ENCODE data around the gene HMX3.

The HMX3 gene

DNA sequence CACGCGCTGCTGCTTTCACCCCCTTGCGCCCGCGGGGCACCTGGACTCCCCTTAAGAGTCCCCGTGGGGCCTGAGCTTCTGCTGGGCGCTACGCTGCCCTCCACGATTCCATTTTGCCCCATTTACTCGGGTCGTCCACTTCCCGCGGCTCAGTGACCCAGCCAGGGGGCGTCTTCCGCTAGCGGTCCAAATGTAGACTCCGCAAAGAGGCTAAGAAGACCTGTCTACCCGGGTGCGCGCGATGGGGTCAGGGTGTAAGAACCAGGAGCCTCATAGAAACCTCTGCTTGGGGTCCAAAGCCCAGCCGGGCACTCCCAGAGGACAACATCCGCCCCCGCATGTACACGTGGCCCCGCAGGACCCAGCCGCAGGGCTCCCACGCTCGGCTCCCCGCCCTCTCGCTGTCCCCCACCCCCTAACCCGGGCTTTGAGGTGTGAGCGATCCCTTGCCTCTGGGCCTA lies 7.0 kb downstream of the HMX3 start:
- H3K27me3 ChIP-seq (ENCODE audit: control insufficient read depth in 2 of 2, insufficient read depth in 2 of 2, low read length in 2 of 2): peaks cover 85 to 87% of the 10 kb centered on the region in 2 donors

DNA sequence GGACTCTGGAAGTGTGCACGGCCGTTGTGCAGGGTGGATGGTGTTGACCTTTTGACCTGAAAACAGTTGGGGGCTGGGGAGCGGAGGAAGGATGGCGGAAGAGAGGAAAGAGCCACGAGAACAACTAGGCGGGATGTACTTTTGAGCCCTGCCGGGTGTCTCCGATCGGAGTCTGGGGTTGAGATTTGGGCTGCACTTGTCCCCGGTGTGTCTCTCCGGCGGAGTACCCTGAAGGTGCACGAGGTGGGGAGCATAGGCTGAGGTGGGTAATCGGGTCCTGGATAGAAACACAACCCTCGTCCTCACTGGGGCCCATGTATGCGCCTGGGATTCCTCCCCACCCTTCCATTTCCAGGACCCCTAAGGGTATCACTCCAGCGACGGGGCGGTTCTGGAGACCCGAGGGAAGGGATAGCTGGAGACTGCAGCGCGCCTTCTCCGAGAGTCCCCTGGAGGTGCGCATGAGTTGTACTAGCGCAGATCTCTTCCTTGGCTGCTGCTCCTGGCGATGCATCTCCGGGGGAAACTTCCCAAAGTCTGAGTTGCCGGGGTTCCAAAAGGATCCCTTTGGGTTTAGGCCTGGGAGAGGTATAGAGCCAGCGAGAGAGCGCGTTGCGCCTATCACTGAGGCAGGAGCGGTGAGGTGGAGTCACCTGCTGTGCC lies 7.5 kb downstream of the HMX3 start:
- H3K27ac ChIP-seq (ENCODE audit: low read depth in 2 of 2, low read length in 2 of 2): no peak overlapping the region
- no peaks in the 10 kb centered on the region for H3K4me1 ChIP-seq (ENCODE audit: control insufficient read depth in 2 of 2, insufficient read depth in 2 of 2, low read length in 2 of 2)
- peaks cover 84 to 85% of the 10 kb centered on the region in 2 donors for H3K27me3 ChIP-seq (ENCODE audit: control insufficient read depth in 2 of 2, insufficient read depth in 2 of 2, low read length in 2 of 2)
- no peaks in the 10 kb centered on the region for H3K36me3 ChIP-seq (ENCODE audit: control insufficient read depth in 2 of 2, insufficient read depth in 2 of 2, low read length in 2 of 2)
- no peak overlapping the region for H3K4me3 ChIP-seq (ENCODE audit: low read length in 2 of 2)
- no peak overlapping the region for H3K9ac ChIP-seq (ENCODE audit: low read depth in 1 of 2, low read length in 2 of 2)
- no peaks in the 10 kb centered on the region for H3K9me3 ChIP-seq (ENCODE audit: control insufficient read depth in 2 of 2, low read length in 2 of 2)

More for the DNA sequence above, 7.0 kb downstream of the HMX3 start:
- H3K27ac ChIP-seq (ENCODE audit: low read depth in 2 of 2, low read length in 2 of 2): no peak overlapping the region
- H3K4me1 ChIP-seq (ENCODE audit: control insufficient read depth in 2 of 2, insufficient read depth in 2 of 2, low read length in 2 of 2): no peaks in the 10 kb centered on the region
- H3K4me3 ChIP-seq (ENCODE audit: low read length in 2 of 2): no peak overlapping the region
- H3K9me3 ChIP-seq (ENCODE audit: control insufficient read depth in 2 of 2, low read length in 2 of 2): no peaks in the 10 kb centered on the region
- H3K36me3 ChIP-seq (ENCODE audit: control insufficient read depth in 2 of 2, insufficient read depth in 2 of 2, low read length in 2 of 2): no peaks in the 10 kb centered on the region
- no peak overlapping the region for H3K9ac ChIP-seq (ENCODE audit: low read depth in 1 of 2, low read length in 2 of 2)

DNA sequence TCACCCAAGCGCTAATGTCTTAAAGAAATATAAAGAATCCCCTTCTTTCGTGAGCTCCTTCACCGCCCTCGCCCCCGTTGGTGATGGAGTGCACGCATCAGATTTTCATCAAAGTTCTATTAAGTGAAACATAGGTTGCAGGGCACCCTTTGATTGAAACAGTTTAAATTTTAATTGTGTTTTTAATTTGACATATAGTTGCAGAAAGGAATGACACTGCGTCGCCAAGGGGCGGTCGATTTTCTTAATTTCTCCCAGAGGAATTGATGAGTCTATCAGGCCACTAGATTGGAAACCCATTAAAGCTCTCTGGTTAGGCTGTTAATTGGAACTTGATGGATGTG lies 8.0 kb downstream of the HMX3 start:
- no peak overlapping the region for H3K4me3 ChIP-seq (ENCODE audit: low read length in 2 of 2)
- H3K27ac ChIP-seq (ENCODE audit: low read depth in 2 of 2, low read length in 2 of 2): no peak overlapping the region
- peaks cover 84 to 85% of the 10 kb centered on the region in 2 donors for H3K27me3 ChIP-seq (ENCODE audit: control insufficient read depth in 2 of 2, insufficient read depth in 2 of 2, low read length in 2 of 2)
- no peaks in the 10 kb centered on the region for H3K9me3 ChIP-seq (ENCODE audit: control insufficient read depth in 2 of 2, low read length in 2 of 2)
- no peaks in the 10 kb centered on the region for H3K36me3 ChIP-seq (ENCODE audit: control insufficient read depth in 2 of 2, insufficient read depth in 2 of 2, low read length in 2 of 2)
- H3K4me1 ChIP-seq (ENCODE audit: control insufficient read depth in 2 of 2, insufficient read depth in 2 of 2, low read length in 2 of 2): no peaks in the 10 kb centered on the region
- H3K9ac ChIP-seq (ENCODE audit: low read depth in 1 of 2, low read length in 2 of 2): no peak overlapping the region

DNA sequence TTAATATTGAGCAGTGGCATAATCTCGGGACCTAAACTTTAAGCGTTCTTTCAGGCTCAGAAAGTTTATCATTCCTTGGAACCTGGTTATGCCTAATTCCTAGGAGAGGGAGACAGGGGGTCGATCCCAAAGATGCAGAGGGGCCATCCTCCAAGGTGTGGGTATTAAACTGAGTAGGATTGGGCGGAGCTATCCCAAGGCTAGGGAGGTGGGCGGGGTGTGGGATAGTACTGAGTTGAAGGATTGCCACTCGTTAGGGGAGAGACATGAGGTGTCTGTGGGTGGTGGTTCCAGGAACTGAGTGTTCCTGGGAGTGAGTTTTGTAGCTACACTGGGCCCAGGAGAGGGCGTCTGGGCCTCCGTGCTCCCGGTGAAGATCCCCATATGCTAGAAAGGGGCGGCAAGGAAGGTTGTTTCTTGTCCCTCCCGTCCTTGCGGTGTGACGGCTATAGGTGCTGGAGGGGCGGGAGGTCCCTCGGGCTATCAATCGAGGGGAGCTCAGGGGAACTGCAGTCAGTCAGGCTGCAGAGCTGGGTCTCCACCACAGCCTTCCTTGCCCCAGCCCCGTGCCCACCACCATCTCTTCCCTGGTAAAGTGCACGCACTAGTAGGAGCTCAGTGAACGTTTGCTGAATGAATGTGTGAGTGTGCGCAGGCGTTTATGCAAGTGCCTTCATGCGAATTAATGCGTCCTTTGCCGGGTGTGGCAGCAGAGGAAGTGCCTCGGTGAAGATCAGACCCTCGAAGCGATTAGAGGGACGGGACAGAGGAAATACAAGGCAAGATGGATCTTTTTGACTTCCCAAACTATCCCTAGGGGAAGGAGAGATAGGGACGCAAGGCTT lies 9.1 kb downstream of the HMX3 start:
- Histone ChIP-seq H3K27ac (ENCODE audit: low read depth in 2 of 2, low read length in 2 of 2) (no peak overlapping the region), H3K9ac (ENCODE audit: low read depth in 1 of 2, low read length in 2 of 2) (no peak overlapping the region), H3K4me3 (ENCODE audit: low read length in 2 of 2) (no peak overlapping the region), H3K9me3 (ENCODE audit: control insufficient read depth in 2 of 2, low read length in 2 of 2) (no peaks in the 10 kb centered on the region), H3K4me1 (ENCODE audit: control insufficient read depth in 2 of 2, insufficient read depth in 2 of 2, low read length in 2 of 2) (peaks cover 5 to 7% of the 10 kb centered on the region in 2 donors), H3K27me3 (ENCODE audit: control insufficient read depth in 2 of 2, insufficient read depth in 2 of 2, low read length in 2 of 2) (peaks cover 82 to 85% of the 10 kb centered on the region in 2 donors), H3K36me3 (ENCODE audit: control insufficient read depth in 2 of 2, insufficient read depth in 2 of 2, low read length in 2 of 2) (no peaks in the 10 kb centered on the region)

DNA sequence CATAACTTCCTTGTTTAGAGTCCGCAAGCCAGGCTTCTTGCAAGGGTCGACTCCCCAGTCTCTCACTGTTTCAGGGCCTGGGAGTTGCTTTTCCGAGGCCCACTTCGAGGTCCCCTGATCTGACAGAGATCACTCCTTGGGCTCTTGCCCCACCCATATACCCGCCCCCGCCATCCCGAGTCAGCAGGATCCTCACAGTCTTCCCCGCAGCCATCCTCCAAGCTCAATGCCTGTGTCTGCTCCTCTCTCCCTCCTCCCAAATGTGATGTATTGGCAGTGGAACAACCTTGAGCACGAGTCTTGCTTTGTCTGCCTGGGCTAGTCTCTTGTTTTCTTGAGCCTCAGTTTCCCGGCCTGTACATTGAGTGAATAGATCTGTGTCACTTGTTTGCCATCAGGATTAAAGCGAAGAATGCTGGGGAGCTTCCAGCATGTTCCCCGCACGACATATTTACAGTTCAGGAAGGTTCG lies 9.8 kb downstream of the HMX3 start:
- H3K4me3 ChIP-seq (ENCODE audit: low read length in 2 of 2): no peak overlapping the region
- H3K27me3 ChIP-seq (ENCODE audit: control insufficient read depth in 2 of 2, insufficient read depth in 2 of 2, low read length in 2 of 2): peaks cover 82 to 85% of the 10 kb centered on the region in 2 donors
- H3K4me1 ChIP-seq (ENCODE audit: control insufficient read depth in 2 of 2, insufficient read depth in 2 of 2, low read length in 2 of 2): peaks cover 9 to 10% of the 10 kb centered on the region in 2 donors

DNA sequence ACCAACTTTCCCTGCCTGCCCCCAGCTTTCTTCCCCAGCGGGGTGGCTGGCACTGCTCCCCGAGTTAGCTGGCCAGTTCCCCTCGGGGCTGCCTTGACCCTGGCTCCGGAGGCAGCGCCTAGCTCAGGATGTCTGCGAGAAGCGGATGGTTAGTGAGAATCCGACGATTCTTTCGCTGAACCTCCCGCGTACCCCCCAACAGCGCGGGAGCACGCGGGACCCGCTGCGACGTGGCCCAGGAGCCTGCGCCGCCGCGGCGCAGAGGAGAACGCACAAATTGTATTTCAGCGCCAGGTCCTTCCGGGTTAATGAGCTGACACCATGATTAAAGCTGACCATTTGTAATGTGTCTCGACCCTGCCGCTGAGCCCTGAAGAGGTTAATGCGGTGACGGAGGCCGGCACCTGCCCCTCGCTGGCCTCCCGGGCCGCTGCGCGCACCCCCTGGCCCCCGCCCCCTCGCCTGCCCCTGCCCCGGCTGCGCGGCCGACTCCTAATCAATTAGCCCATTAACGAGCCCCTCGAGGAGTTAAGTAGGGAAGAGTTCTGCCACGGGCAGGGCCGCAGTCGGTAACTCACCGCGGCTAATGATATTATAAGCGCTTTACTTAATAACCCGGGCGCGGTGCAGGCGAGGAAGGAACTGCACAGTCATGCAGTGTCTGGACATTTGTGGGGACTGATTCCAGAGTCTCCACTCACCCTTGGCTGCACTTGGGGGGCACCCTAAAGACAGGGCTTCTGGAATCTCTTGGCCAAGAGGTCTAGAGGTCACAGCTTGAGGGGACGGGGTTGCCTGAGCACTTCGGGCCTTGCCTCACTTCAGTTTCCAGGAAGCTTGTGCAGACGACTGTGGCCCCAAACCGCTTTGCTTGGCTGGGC lies 10.5 kb downstream of the HMX3 start:
- Histone ChIP-seq H3K4me1 (ENCODE audit: control insufficient read depth in 2 of 2, insufficient read depth in 2 of 2, low read length in 2 of 2) (peaks cover 15 to 16% of the 10 kb centered on the region in 2 donors), H3K4me3 (ENCODE audit: low read length in 2 of 2) (no peak overlapping the region), H3K9me3 (ENCODE audit: control insufficient read depth in 2 of 2, low read length in 2 of 2) (no peaks in the 10 kb centered on the region), H3K27ac (ENCODE audit: low read depth in 2 of 2, low read length in 2 of 2) (no peak overlapping the region), H3K9ac (ENCODE audit: low read depth in 1 of 2, low read length in 2 of 2) (no peak overlapping the region), H3K36me3 (ENCODE audit: control insufficient read depth in 2 of 2, insufficient read depth in 2 of 2, low read length in 2 of 2) (no peaks in the 10 kb centered on the region), H3K27me3 (ENCODE audit: control insufficient read depth in 2 of 2, insufficient read depth in 2 of 2, low read length in 2 of 2) (peaks cover 82 to 85% of the 10 kb centered on the region in 2 donors)

More for the DNA sequence above, 9.8 kb downstream of the HMX3 start:
- no peaks in the 10 kb centered on the region for H3K36me3 ChIP-seq (ENCODE audit: control insufficient read depth in 2 of 2, insufficient read depth in 2 of 2, low read length in 2 of 2)
- no peak overlapping the region for H3K27ac ChIP-seq (ENCODE audit: low read depth in 2 of 2, low read length in 2 of 2)
- H3K9ac ChIP-seq (ENCODE audit: low read depth in 1 of 2, low read length in 2 of 2): no peak overlapping the region
- no peaks in the 10 kb centered on the region for H3K9me3 ChIP-seq (ENCODE audit: control insufficient read depth in 2 of 2, low read length in 2 of 2)

DNA sequence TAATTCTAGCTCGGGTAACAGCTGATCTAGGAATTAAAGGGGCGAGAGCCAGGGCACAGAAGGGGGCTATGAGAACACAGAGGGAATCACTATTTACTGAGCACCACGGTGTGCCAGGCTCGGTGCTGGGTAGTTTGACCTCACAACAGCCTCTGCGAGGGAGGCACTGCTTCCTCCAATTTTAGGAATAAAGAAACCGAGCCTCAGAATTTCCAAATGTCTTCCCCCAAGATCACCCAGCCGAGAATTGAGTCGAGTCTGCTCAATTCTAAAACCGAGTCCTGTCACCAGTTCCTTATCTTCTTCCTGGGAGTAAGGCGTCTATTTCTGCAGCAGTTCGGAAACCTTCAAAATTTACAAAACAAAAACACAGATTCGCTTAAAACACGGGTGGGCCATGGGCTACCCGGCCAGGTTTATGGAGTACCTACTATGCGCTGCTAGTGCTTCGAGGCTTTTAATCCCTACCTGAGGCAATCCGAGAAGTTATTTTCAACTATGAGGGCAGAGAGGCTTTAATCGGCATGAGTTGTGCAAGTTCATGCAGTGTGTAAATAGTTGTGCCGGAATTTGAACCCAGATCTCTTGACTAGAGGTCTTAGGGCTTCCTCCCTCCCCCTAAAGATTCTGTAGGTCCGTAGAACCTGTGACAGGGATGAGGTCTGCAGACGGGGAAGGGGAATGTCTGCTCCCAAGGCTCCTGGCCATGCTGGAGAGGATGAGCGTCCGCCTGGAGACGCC lies 11.3 kb downstream of the HMX3 start:
- Histone ChIP-seq H3K36me3 (ENCODE audit: control insufficient read depth in 2 of 2, insufficient read depth in 2 of 2, low read length in 2 of 2) (no peaks in the 10 kb centered on the region), H3K27ac (ENCODE audit: low read depth in 2 of 2, low read length in 2 of 2) (no peak overlapping the region), H3K4me1 (ENCODE audit: control insufficient read depth in 2 of 2, insufficient read depth in 2 of 2, low read length in 2 of 2) (peaks cover 18 to 20% of the 10 kb centered on the region in 2 donors), H3K27me3 (ENCODE audit: control insufficient read depth in 2 of 2, insufficient read depth in 2 of 2, low read length in 2 of 2) (peaks cover 78 to 85% of the 10 kb centered on the region in 2 donors), H3K9ac (ENCODE audit: low read depth in 1 of 2, low read length in 2 of 2) (no peak overlapping the region), H3K9me3 (ENCODE audit: control insufficient read depth in 2 of 2, low read length in 2 of 2) (no peaks in the 10 kb centered on the region), H3K4me3 (ENCODE audit: low read length in 2 of 2) (no peak overlapping the region)

DNA sequence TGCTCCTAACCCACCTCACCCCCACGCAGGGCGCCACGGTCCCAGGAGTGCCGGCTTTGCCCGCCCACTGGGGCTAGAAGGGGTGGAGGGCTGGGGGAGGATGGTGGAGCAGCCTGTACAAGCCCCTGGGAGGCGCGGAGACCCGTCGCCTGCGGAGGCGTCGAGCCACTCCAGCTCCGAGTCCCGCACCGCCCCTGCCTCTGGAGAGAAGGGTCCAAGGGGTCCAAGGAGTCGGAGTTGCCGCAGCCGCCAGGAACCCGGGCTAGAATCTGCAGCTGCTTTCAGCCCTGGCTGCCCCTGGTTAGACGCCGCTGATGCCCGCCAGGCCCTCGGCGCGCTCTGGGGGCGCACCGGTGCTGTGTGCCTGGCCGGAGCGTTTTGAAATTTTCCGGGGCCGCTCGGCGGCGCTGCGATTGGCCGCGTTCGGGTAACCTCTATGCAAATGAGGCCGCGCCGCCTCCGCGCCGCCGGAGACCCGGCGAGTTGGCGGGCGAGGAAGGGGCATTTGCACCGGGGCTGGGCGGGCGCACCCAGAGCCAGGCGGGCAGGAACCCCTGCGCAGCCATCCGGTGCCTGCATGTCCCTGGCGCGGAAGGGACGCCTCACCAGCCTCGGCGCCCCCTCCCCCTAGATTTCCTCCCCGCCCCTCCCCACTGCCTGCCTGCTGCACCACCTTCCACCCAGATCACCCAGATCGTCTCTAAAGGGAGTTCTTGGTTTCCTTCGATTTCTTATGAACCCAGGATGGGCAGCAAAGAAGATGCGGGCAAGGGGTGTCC lies 12.1 kb downstream of the HMX3 start, which contains the start of gene HMX2:
Gene HMX2, plus strand, starts transcription at position 502 of the 779 bp plus-strand sequence. Its CDS starts 243 bp downstream, at position 745.
- Histone ChIP-seq H3K9me3 (ENCODE audit: control insufficient read depth in 2 of 2, low read length in 2 of 2) (no peaks in the 10 kb centered on the region), H3K4me3 (ENCODE audit: low read length in 2 of 2) (no peak within 1 kb of the TSS), H3K27me3 (ENCODE audit: control insufficient read depth in 2 of 2, insufficient read depth in 2 of 2, low read length in 2 of 2) (peaks cover 79 to 85% of the 10 kb centered on the region in 2 donors), H3K36me3 (ENCODE audit: control insufficient read depth in 2 of 2, insufficient read depth in 2 of 2, low read length in 2 of 2) (no peaks in the 10 kb centered on the region), H3K9ac (ENCODE audit: low read depth in 1 of 2, low read length in 2 of 2) (no peak within 1 kb of the TSS), H3K27ac (ENCODE audit: low read depth in 2 of 2, low read length in 2 of 2) (no peak within 1 kb of the TSS), H3K4me1 (ENCODE audit: control insufficient read depth in 2 of 2, insufficient read depth in 2 of 2, low read length in 2 of 2) (peaks cover 18 to 20% of the 10 kb centered on the region in 2 donors)

Measured in mucosa of rectum (tissue), 2 donors.